ENCODE data around the gene PAFAH1B2. TPM values are rescaled to one million over a fixed set of nuclear protein-coding genes. Genes with fewer than 3 reads are reported as not detected.

The PAFAH1B2 gene
- total and polyA plus RNA-seq, 7 donors, result 13.0 to 46.3 (median 30.8) TPM

DNA sequence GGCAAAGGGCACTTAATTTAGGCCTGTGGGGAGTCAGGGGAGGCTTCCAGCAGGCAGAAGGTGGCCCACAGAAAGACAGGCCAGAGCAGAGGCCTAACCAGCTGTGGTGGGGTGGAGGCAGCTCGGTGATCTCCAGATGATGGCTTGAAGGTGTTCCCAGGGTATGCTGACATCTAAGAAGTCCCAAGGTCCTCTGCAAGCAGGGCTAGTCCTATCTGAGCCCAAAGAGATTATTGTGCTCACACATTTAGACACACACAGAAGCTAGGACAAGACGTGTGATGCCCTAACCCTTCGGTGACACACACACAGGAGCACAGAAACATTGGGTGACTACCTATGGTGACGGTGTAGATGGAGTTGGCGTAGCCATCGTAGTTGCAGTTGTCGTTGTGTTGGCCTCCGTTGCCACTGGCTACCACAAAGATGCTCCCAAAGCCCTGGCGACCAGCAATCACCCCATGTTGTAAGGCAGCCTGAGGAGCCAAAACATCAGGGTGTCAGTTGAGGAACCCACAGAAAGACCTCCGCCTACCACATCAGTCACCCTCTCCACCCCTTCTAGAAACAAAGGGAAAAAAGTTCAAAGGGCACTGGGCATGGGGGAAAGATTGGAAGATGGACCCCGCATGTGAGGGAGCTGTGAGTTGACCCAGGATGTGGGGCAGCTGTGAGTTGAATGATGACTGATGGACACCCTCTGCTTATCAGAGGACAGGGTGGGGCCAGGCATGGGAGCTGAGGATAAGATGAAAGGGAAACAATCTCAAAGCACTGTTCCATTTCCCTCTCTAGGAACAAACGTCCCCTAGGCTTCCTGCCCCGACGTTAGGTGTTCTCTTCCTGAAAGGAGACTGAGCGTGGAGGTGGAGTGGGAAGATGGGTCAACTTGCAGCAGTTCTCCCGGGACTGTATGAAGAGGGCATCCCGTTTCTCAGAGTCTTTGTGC is 79.9 kb downstream of the PAFAH1B2 start:
- peaks cover 0 to 60% of the 10 kb centered on the region in 2 donors for H3K36me3 ChIP-seq (ENCODE audit: insufficient read depth in 1 of 2, low read depth in 1 of 2)
- peaks cover 37% of the 10 kb centered on the region for H3K4me1 ChIP-seq
- DNase-seq, result no peak
- no peak overlapping the region for H3K4me3 ChIP-seq
- H3K27me3 ChIP-seq (ENCODE audit: insufficient read depth in 3 of 3, low read length in 2 of 3), result no peaks in the 10 kb centered on the region
- 75 to 82% (median 81%) methylated on average over 16 to 17 of the region's 17 CpGs for WGBS, 3 donors
- no peak for TF ChIP-seq CTCF (IDR thresholded peaks at IDR 0.05)
- no peak for ATAC-seq
- intact Hi-C loops (cut with DNase I), result loop anchor here (5.0 to 10.0 kb wide), 3 partner anchors 117 to 259 kb away; no protein-coding TSS in a partner anchor
- no peaks in the 10 kb centered on the region for H3K9me3 ChIP-seq
- no peak overlapping the region for H3K27ac ChIP-seq

GRCh38 chr11:117225553-117226170 is 81.6 kb downstream of the PAFAH1B2 start:
- ATAC-seq (no peak), DNase-seq (no peak)
- Histone ChIP-seq H3K36me3 (ENCODE audit: insufficient read depth in 1 of 2, low read depth in 1 of 2) (peaks cover 0 to 67% of the 10 kb centered on the region in 2 donors), H3K27me3 (ENCODE audit: insufficient read depth in 3 of 3, low read length in 2 of 3) (no peaks in the 10 kb centered on the region), H3K9me3 (no peaks in the 10 kb centered on the region), H3K4me1 (peaks cover 31% of the 10 kb centered on the region), H3K27ac (no peak overlapping the region), H3K4me3 (no peak overlapping the region)
- WGBS, 3 donors, result 94% methylated on average over 9 of the region's 9 CpGs
- intact Hi-C loops (cut with DNase I), result loop anchor here (2.0 to 10.0 kb wide), 5 partner anchors 45 to 438 kb away; partner anchors contain the start of gene ZPR1 (in 1 of the 2)
- TF ChIP-seq CTCF (IDR thresholded peaks at IDR 0.05), result no peak

Other genes with a start within 250 kb of the PAFAH1B2 start
- gene SIK3, start 45.9 kb upstream of the PAFAH1B2 start, total RNA-seq, result 10 to 100 TPM; 39.8 to 47.4 (median 42.8) TPM
- gene SIK3, start 45.9 kb upstream of the PAFAH1B2 start, polyA plus RNA-seq, result 10 to 100 TPM; 16.3 to 22.2 (median 18.8) TPM
- 10 to 100 TPM; 12.6 to 22.8 (median 19.9) TPM for gene SIDT2, start 34.5 kb downstream of the PAFAH1B2 start, total RNA-seq
- gene SIDT2, start 34.5 kb downstream of the PAFAH1B2 start, polyA plus RNA-seq, result 10 to 100 TPM in 1 of 3 donors, 1 to 10 TPM in 2; 7.1 to 10.5 (median 7.3) TPM
- gene TAGLN, start 55.1 kb downstream of the PAFAH1B2 start, total RNA-seq, result 10 to 100 TPM; 36.2 to 73.0 (median 51.7) TPM
- gene TAGLN, start 55.1 kb downstream of the PAFAH1B2 start, polyA plus RNA-seq, result 100 to 1,000 TPM in 2 of 3 donors, 10 to 100 TPM in 1; 86.5 to 140 (median 117) TPM
- 10 to 100 TPM; 15.8 to 23.6 (median 20.8) TPM for gene PCSK7, start 87.8 kb downstream of the PAFAH1B2 start, total RNA-seq
- gene PCSK7, start 87.8 kb downstream of the PAFAH1B2 start, polyA plus RNA-seq, result 10 to 100 TPM in 2 of 3 donors, 1 to 10 TPM in 1; 9.9 to 17.5 (median 13.4) TPM
- gene RNF214, start 88.4 kb downstream of the PAFAH1B2 start, total RNA-seq, result 10 to 100 TPM; 31.0 to 39.4 (median 34.7) TPM
- 10 to 100 TPM; 12.4 to 19.7 (median 16.8) TPM for gene RNF214, start 88.4 kb downstream of the PAFAH1B2 start, polyA plus RNA-seq
- gene BACE1-AS, start 147.1 kb downstream of the PAFAH1B2 start, total RNA-seq, result 10 to 100 TPM; 10.8 to 18.1 (median 16.4) TPM
- gene BACE1-AS, start 147.1 kb downstream of the PAFAH1B2 start, polyA plus RNA-seq, result 1 to 10 TPM; 5.7 to 7.2 (median 7.0) TPM
- gene BACE1, start 172.0 kb downstream of the PAFAH1B2 start, total RNA-seq, result 10 to 100 TPM in 1 of 4 donors, 1 to 10 TPM in 3; 7.7 to 13.0 (median 9.2) TPM
- 10 to 100 TPM in 1 of 3 donors, 1 to 10 TPM in 2; 2.5 to 10.3 (median 2.7) TPM for gene BACE1, start 172.0 kb downstream of the PAFAH1B2 start, polyA plus RNA-seq
- gene CEP164, start 183.6 kb downstream of the PAFAH1B2 start, total RNA-seq, result 1 to 10 TPM; 3.4 to 8.1 (median 6.8) TPM
- gene CEP164, start 183.6 kb downstream of the PAFAH1B2 start, polyA plus RNA-seq, result 10 to 100 TPM in 1 of 3 donors, 1 to 10 TPM in 2; 2.0 to 12.4 (median 4.2) TPM

Measured in psoas muscle (tissue), 8 donors.